ENCODE results near the gene CCDC88B. TPM values are rescaled to one million over a fixed set of nuclear protein-coding genes. Genes with fewer than 3 reads are reported as not detected.

Gene CCDC88B
- total and polyA plus RNA-seq, 4 donors = 3.5 to 4.9 (median 4.0) TPM

GRCh38 chr11:64298966-64299846, 40.8 kb upstream of the CCDC88B start:
- TF ChIP-seq MAX (IDR thresholded peaks at IDR 0.05) (no peak), GABPA (IDR thresholded peaks at IDR 0.05 in 1 of 2, conservative IDR thresholded peaks at IDR 0.05 in 1 of 2) (no peak), EGR1 (IDR thresholded peaks at IDR 0.05; ENCODE audit: low read depth in 2 of 2) (no peak), NR2F2 (IDR thresholded peaks at IDR 0.05) (no peak), REST (IDR thresholded peaks at IDR 0.05) (no peak), FOXA1 (IDR thresholded peaks at IDR 0.05) (no peak), TAF1 (conservative IDR thresholded peaks at IDR 0.05) (no peak), HNF4G (IDR thresholded peaks at IDR 0.05) (no peak), ZBTB33 (IDR thresholded peaks at IDR 0.05) (no peak), CTCF (IDR thresholded peaks at IDR 0.05; ENCODE audit: low read depth, low read length, missing input control) (no peak), RAD21 (IDR thresholded peaks at IDR 0.05) (no peak), YY1 (IDR thresholded peaks at IDR 0.05) (no peak), RXRA (IDR thresholded peaks at IDR 0.05) (no peak), HNF4A (conservative IDR thresholded peaks at IDR 0.05) (no peak), FOXA2 (IDR thresholded peaks at IDR 0.05) (no peak), JUND (IDR thresholded peaks at IDR 0.05) (no peak)
- TF ChIP-seq, protein P1, sequence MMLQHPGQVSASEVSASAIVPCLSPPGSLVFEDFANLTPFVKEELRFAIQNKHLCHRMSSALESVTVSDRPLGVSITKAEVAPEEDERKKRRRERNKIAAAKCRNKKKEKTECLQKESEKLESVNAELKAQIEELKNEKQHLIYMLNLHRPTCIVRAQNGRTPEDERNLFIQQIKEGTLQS (IDR thresholded peaks at IDR 0.05) = no peak
- no peak overlapping the region for H3K27ac ChIP-seq (ENCODE audit: low read depth in 1 of 2, low read length in 2 of 2)
- no peaks in the 10 kb centered on the region for H3K36me3 ChIP-seq (ENCODE audit: control insufficient read depth in 4 of 4, insufficient read depth in 3 of 4, low read depth in 1 of 4, low read length in 3 of 4)
- H3K9ac ChIP-seq (ENCODE audit: low read depth in 1 of 2, low read length in 2 of 2) = no peak overlapping the region
- peak overlapping the region in 1 of 3 donors; percentile 40 for H3K4me3 ChIP-seq (ENCODE audit: low read depth in 1 of 3, low read length in 3 of 3)
- WGBS = 3% methylated on average over 60 of the region's 60 CpGs
- peaks cover 0 to 24% (median 9%) of the 10 kb centered on the region in 4 donors for H3K27me3 ChIP-seq (ENCODE audit: control insufficient read depth in 4 of 4, insufficient read depth in 4 of 4, low read length in 3 of 4)
- no peak for DNase-seq (ENCODE audit: low spot score)
- no peaks in the 10 kb centered on the region for H3K9me3 ChIP-seq (ENCODE audit: control insufficient read depth in 4 of 4, low read length in 3 of 4)
- H3K4me1 ChIP-seq (ENCODE audit: control insufficient read depth in 4 of 4, insufficient read depth in 4 of 4, low read length in 3 of 4) = peaks cover 12 to 31% (median 23%) of the 10 kb centered on the region in 4 donors

All from liver (tissue), 9 donors.